Mucosa of rectum (tissue), 2 donors: ENCODE measurements around the gene JMJD1C.
"Not testable (repeated sequence)": the region's sequence is repeated elsewhere in the genome, so short reads cannot be mapped to it uniquely, and the experiment has no call there.

Experiments
- H3K27ac ChIP-seq, 2 donors: one replicate each; pipeline ENCODE4 v1.7.0; 2013; ENCODE audit warnings: inconsistent platforms in 2 of 2, low read depth in 2 of 2, low read length in 2 of 2
- H3K27me3 ChIP-seq, 2 donors: one replicate each; pipeline ENCODE4 v1.7.0; 2013; ENCODE audit warnings: low read length in 2 of 2; ENCODE audit not compliant: control insufficient read depth in 2 of 2, insufficient read depth in 2 of 2
- H3K36me3 ChIP-seq, 2 donors: one replicate each; pipeline ENCODE4 v1.7.0; 2013; ENCODE audit warnings: low read length in 2 of 2; ENCODE audit not compliant: control insufficient read depth in 2 of 2, insufficient read depth in 2 of 2
- H3K4me1 ChIP-seq, 2 donors: one replicate each; pipeline ENCODE4 v1.7.0; 2013; ENCODE audit warnings: low read length in 2 of 2, mild to moderate bottlenecking in 1 of 2; ENCODE audit not compliant: control insufficient read depth in 2 of 2, insufficient read depth in 2 of 2
- H3K4me3 ChIP-seq, 2 donors: one replicate each; pipeline ENCODE4 v1.7.0; 2013; ENCODE audit warnings: low read length in 2 of 2
- H3K9ac ChIP-seq, 2 donors: one replicate each; pipeline ENCODE4 v1.7.0; 2013; ENCODE audit warnings: low read length in 2 of 2, low read depth in 1 of 2, mild to moderate bottlenecking in 1 of 2
- H3K9me3 ChIP-seq, 2 donors: one replicate each; pipeline ENCODE4 v1.7.0; 2013; ENCODE audit warnings: low read length in 2 of 2; ENCODE audit not compliant: control insufficient read depth in 2 of 2
- donor health status: healthy.
- donor health status: Normal muscosa, but diverticular disease.

The JMJD1C gene

DNA sequence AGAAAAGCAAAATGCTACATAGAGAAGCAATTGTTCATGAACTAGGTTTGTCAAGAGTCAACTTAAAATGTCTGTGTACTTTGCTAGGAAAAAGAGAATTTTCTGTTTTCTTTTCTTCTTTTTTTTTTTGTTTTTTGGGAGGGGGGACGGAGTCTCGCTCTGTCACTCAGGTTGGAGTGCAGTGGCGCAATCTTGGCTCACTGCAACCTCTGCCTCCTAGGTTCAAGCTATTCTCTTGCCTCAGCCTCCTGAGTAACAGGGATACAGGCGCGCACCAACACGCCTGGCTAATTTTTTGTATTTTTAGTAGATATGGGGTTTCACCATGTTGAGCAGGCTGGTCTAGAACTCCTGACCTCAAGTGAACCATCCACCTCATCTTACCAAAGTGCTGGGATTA lies 181.9 kb downstream of the JMJD1C start:
- not testable (repeated sequence) for H3K27me3 ChIP-seq, H3K36me3 ChIP-seq, H3K4me3 ChIP-seq, H3K27ac ChIP-seq, H3K9me3 ChIP-seq, H3K9ac ChIP-seq, H3K4me1 ChIP-seq

GRCh38 chr10:63283093-63283492 lies 182.7 kb downstream of the JMJD1C start:
- H3K4me1 ChIP-seq: peaks cover 0 to 2% of the 10 kb centered on the region in 2 donors
- no peaks in the 10 kb centered on the region for H3K9me3 ChIP-seq
- no peaks in the 10 kb centered on the region for H3K36me3 ChIP-seq
- H3K27ac ChIP-seq: no peak overlapping the region
- no peaks in the 10 kb centered on the region for H3K27me3 ChIP-seq
- no peak overlapping the region for H3K4me3 ChIP-seq
- H3K9ac ChIP-seq: no peak overlapping the region

DNA sequence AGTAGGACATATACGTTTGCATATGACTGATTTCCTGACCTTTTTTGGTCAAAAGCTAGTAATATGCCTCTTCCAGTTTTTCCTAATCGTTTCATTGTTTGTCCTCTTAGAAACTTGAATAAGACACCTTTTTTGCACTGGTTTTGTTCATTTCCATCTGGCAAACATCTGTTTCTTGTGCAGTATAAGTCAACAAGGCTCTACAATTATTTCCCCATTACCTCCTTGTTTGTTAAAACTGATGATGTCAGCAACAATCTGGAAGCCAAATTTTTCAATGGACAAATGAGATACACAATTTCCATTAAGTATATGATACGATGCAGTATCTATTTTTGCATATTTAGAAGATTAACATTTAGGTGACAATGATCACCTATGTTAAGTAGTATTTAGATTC lies 183.8 kb downstream of the JMJD1C start:
- Histone ChIP-seq H3K4me1 (peaks cover 0 to 2% of the 10 kb centered on the region in 2 donors), H3K27ac (no peak overlapping the region), H3K4me3 (no peak overlapping the region), H3K27me3 (no peaks in the 10 kb centered on the region), H3K36me3 (no peaks in the 10 kb centered on the region), H3K9me3 (no peaks in the 10 kb centered on the region), H3K9ac (no peak overlapping the region)

DNA sequence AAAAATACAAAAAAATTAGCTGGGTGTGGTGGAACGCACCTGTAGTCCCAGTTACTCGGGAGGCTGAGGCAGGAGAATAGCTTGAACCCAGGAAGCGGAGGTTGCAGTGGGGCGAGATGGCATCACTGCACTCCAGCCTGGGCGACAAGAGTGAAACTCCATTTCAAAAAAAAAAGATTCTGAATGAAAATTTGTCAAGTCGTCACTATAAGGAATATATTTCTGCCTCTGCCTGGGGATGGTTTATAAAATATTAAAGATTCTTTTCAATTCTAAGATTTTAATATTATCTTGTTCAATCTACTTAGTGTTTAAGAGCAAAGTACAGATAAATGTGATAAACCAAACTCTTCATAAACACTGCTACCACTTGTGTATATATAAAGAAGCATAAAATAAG lies 185.4 kb downstream of the JMJD1C start:
- Histone ChIP-seq H3K27me3 (no peaks in the 10 kb centered on the region), H3K9ac (no peak overlapping the region), H3K9me3 (no peaks in the 10 kb centered on the region)

GRCh38 chr10:63275094-63275493 lies 190.7 kb downstream of the JMJD1C start:
- no peak overlapping the region for H3K4me3 ChIP-seq
- no peaks in the 10 kb centered on the region for H3K36me3 ChIP-seq
- no peaks in the 10 kb centered on the region for H3K27me3 ChIP-seq
- no peak overlapping the region for H3K27ac ChIP-seq
- peaks cover 0 to 3% of the 10 kb centered on the region in 2 donors for H3K4me1 ChIP-seq
- no peaks in the 10 kb centered on the region for H3K9me3 ChIP-seq
- no peak overlapping the region for H3K9ac ChIP-seq

More for the DNA sequence above, 185.4 kb downstream of the JMJD1C start:
- Histone ChIP-seq H3K36me3 (no peaks in the 10 kb centered on the region), H3K4me3 (no peak overlapping the region), H3K4me1 (no peaks in the 10 kb centered on the region), H3K27ac (no peak overlapping the region)

GRCh38 chr10:63273577-63273976 lies 192.2 kb downstream of the JMJD1C start:
- peaks cover 0 to 3% of the 10 kb centered on the region in 2 donors for H3K4me1 ChIP-seq
- no peaks in the 10 kb centered on the region for H3K36me3 ChIP-seq
- H3K9me3 ChIP-seq: no peaks in the 10 kb centered on the region
- no peak overlapping the region for H3K4me3 ChIP-seq
- H3K9ac ChIP-seq: no peak overlapping the region
- no peaks in the 10 kb centered on the region for H3K27me3 ChIP-seq
- H3K27ac ChIP-seq: peak overlapping the region in 1 of 2 donors; percentile 44

GRCh38 chr10:63268798-63269503 lies 196.8 kb downstream of the JMJD1C start:
- H3K9me3 ChIP-seq: no peaks in the 10 kb centered on the region
- H3K4me3 ChIP-seq: peak overlapping the region; percentile 84 to 98
- peaks cover 3 to 5% of the 10 kb centered on the region in 2 donors for H3K4me1 ChIP-seq
- H3K9ac ChIP-seq: peak overlapping the region; percentile 74 to 94
- peak overlapping the region; percentile 93 to 99 for H3K27ac ChIP-seq
- no peaks in the 10 kb centered on the region for H3K36me3 ChIP-seq
- no peaks in the 10 kb centered on the region for H3K27me3 ChIP-seq

DNA sequence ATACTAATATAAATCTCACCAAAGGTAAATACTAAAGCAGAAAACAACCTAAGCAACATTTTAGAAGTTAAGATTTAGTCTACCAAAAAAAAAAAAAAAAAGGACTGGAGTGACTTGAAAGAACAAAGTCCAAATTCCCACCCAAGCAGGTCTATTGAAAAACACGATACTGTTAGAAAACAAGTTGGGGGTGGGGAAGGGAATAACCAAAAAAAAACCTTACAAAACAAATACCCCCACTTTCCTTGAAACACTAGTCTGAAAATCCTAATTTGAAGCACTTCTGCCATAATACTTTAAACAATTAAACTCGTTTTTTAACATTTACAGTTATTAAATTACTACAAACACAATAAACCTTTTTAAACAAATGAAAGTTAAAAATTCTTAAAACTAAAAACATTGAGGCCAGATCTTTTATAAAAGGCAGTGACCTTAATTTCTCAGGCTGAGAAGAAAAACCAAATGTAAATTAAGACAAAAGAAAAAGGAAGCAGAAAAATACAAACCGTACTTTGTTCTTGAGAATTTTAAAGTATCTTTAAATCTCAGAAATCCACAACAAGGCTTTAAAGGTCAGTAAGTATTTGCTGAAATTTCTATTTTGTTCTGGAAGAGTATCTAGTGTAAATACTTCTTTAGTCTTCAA lies 197.5 kb downstream of the JMJD1C start:
- Histone ChIP-seq H3K4me1 (peaks cover 3% of the 10 kb centered on the region in 2 donors), H3K9me3 (no peaks in the 10 kb centered on the region), H3K27me3 (no peaks in the 10 kb centered on the region), H3K9ac (peak overlapping the region; percentile 74 to 94), H3K4me3 (peak overlapping the region; percentile 84 to 98), H3K36me3 (no peaks in the 10 kb centered on the region), H3K27ac (peak overlapping the region; percentile 93 to 99)

- H3K4me1 ChIP-seq: peaks cover 2 to 3% of the 10 kb centered on the region in 2 donors
- peak overlapping the region; percentile 93 to 99 for H3K27ac ChIP-seq
- no peaks in the 10 kb centered on the region for H3K9me3 ChIP-seq
- peak overlapping the region; percentile 74 to 94 for H3K9ac ChIP-seq
- no peaks in the 10 kb centered on the region for H3K36me3 ChIP-seq
- H3K4me3 ChIP-seq: peak overlapping the region; percentile 84 to 98
- H3K27me3 ChIP-seq: no peaks in the 10 kb centered on the region
These were observed 198.2 kb downstream of the JMJD1C start for GRCh38 chr10:63267414-63268148.
